ENCODE data around the gene NFILZ.
"Not testable (repeated sequence)": the region's sequence is repeated elsewhere in the genome, so short reads cannot be mapped to it uniquely, and the experiment has no call there.

The NFILZ gene

GRCh38 chr19:8611877-8612806 is 18.3 kb upstream of the NFILZ start:
- DNase-seq (ENCODE audit: low spot score), result no peak

- no peak for DNase-seq (ENCODE audit: low spot score)
These were observed 17.6 kb upstream of the NFILZ start for GRCh38 chr19:8612807-8613171.

- no peak for DNase-seq (ENCODE audit: low spot score)
These were observed 16.0 kb upstream of the NFILZ start for GRCh38 chr19:8614455-8614854.

GRCh38 chr19:8615024-8615423 is 15.4 kb upstream of the NFILZ start:
- no peak for DNase-seq (ENCODE audit: low spot score)

- peak; percentile 89 for DNase-seq (ENCODE audit: low spot score)
These were observed 14.4 kb upstream of the NFILZ start for GRCh38 chr19:8615813-8616596.

GRCh38 chr19:8616861-8617260 is 13.6 kb upstream of the NFILZ start:
- DNase-seq (ENCODE audit: low spot score), result no peak

- DNase-seq (ENCODE audit: low spot score), result not testable (repeated sequence)
These were observed 13.1 kb upstream of the NFILZ start for GRCh38 chr19:8617325-8617724.

GRCh38 chr19:8617984-8618383 is 12.4 kb upstream of the NFILZ start:
- DNase-seq (ENCODE audit: low spot score), result no peak

GRCh38 chr19:8618751-8619150 is 11.7 kb upstream of the NFILZ start:
- DNase-seq (ENCODE audit: low spot score), result no peak

GRCh38 chr19:8622886-8623285 is 7.5 kb upstream of the NFILZ start:
- not testable (repeated sequence) for DNase-seq (ENCODE audit: low spot score)

- no peak for DNase-seq (ENCODE audit: low spot score)
These were observed 3.6 kb upstream of the NFILZ start for GRCh38 chr19:8626842-8627241.

- no peak for DNase-seq (ENCODE audit: low spot score)
These were observed 1.2 kb upstream of the NFILZ start for GRCh38 chr19:8629184-8629583.

- no peak for DNase-seq (ENCODE audit: low spot score)
These were observed 477 bp downstream of the NFILZ start for GRCh38 chr19:8630796-8631424.

- peak; percentile 55 for DNase-seq (ENCODE audit: low spot score)
These were observed 989 bp downstream of the NFILZ start for GRCh38 chr19:8631425-8631819.

GRCh38 chr19:8635422-8635821 is 5.0 kb downstream of the NFILZ start:
- no peak for DNase-seq (ENCODE audit: low spot score)

- DNase-seq (ENCODE audit: low spot score), result not testable (repeated sequence)
These were observed 6.6 kb downstream of the NFILZ start for GRCh38 chr19:8637070-8637469.

GRCh38 chr19:8638078-8638619 is 7.7 kb downstream of the NFILZ start:
- DNase-seq (ENCODE audit: low spot score), result no peak

GRCh38 chr19:8639821-8640401 is 9.5 kb downstream of the NFILZ start:
- DNase-seq (ENCODE audit: low spot score), result no peak

- DNase-seq (ENCODE audit: low spot score), result peak; percentile 74
These were observed 10.1 kb downstream of the NFILZ start for GRCh38 chr19:8640402-8641004.

- DNase-seq (ENCODE audit: low spot score), result no peak
These were observed 10.9 kb downstream of the NFILZ start for GRCh38 chr19:8641221-8641907.

Measured in HuH-7.5 (cell line).